ENCODE data around the gene ZSWIM8. TPM values are rescaled to one million over a fixed set of nuclear protein-coding genes. Genes with fewer than 3 reads are reported as not detected.

Gene ZSWIM8
- total and polyA plus RNA-seq, 2 experiments from 2014 or later: 20.5 to 30.4 TPM

DNA sequence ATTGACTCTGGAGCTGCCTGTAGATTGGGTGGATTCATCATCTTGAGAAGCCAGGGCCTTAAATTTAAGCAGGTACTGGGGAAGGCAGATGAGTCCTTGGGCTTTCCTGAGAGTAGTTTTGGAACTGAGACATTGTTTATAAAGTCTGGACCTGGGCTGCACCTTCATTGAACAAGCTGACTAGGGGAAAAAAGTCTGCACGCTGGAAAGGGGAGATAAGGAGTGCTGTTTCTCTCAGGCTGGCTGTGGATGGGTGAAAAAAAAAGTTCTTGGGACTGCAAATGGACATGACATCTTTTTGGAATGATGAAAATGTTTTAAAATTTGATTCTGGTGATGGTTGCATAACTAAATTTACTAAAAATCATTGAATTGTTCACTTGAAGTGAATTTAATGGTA, 29.2 kb upstream of the ZSWIM8 start:
- H3K4me1 ChIP-seq (ENCODE audit: insufficient read depth): no peaks in the 10 kb centered on the region
- Mint-ChIP-seq H3K9me3 (no peaks in the 10 kb centered on the region), H3K27ac (no peak overlapping the region), H3K36me3 (ENCODE audit: low read depth) (peaks cover 22% of the 10 kb centered on the region), H3K4me3 (no peak overlapping the region), H3K27me3 (ENCODE audit: insufficient read depth, low read depth, poor library complexity) (peaks cover 3% of the 10 kb centered on the region), H3K4me1 (no peaks in the 10 kb centered on the region)
- H3K4me3 ChIP-seq: no peak overlapping the region
- no peak overlapping the region for H3K27ac ChIP-seq (ENCODE audit: low read depth)
- no peak for ATAC-seq
- no peaks in the 10 kb centered on the region for H3K27me3 ChIP-seq (ENCODE audit: insufficient read depth)
- H4K20me1 ChIP-seq (replicated peaks; ENCODE audit: insufficient read depth): 0 out of 2 replicates have a peak, but pooled peaks cover 9% of the 10 kb centered on the region
- H3K36me3 ChIP-seq (ENCODE audit: insufficient read depth): peaks cover 29% of the 10 kb centered on the region; the same call in 1 of the 2 replicates
- H3K9me2 ChIP-seq (ENCODE audit: insufficient read depth): no peaks in the 10 kb centered on the region
- no peak for TF ChIP-seq ETS1 (IDR thresholded peaks at IDR 0.05)
- no peak for TF ChIP-seq ZNF331 (CRISPR knock-in tag; IDR thresholded peaks at IDR 0.05; ENCODE audit: low read depth)
- no peak for TF ChIP-seq CREB1 (CRISPR knock-in tag; IDR thresholded peaks at IDR 0.05; ENCODE audit: low read depth)
- TF ChIP-seq ZNF114 (CRISPR knock-in tag; IDR thresholded peaks at IDR 0.05): no peak
- TF ChIP-seq JUNB (IDR thresholded peaks at IDR 0.05; ENCODE audit: unreplicated experiment): no peak
- TF ChIP-seq POLR2AphosphoS5 (IDR thresholded peaks at IDR 0.05; ENCODE audit: low read depth): no peak
- no peak for TF ChIP-seq EZH2 (IDR thresholded peaks at IDR 0.05; ENCODE audit: low read depth, unreplicated experiment)
- TF ChIP-seq, protein P1, sequence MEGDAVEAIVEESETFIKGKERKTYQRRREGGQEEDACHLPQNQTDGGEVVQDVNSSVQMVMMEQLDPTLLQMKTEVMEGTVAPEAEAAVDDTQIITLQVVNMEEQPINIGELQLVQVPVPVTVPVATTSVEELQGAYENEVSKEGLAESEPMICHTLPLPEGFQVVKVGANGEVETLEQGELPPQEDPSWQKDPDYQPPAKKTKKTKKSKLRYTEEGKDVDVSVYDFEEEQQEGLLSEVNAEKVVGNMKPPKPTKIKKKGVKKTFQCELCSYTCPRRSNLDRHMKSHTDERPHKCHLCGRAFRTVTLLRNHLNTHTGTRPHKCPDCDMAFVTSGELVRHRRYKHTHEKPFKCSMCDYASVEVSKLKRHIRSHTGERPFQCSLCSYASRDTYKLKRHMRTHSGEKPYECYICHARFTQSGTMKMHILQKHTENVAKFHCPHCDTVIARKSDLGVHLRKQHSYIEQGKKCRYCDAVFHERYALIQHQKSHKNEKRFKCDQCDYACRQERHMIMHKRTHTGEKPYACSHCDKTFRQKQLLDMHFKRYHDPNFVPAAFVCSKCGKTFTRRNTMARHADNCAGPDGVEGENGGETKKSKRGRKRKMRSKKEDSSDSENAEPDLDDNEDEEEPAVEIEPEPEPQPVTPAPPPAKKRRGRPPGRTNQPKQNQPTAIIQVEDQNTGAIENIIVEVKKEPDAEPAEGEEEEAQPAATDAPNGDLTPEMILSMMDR (conservative IDR thresholded peaks at IDR 0.05; ENCODE audit: low read depth in 2 of 2): no peak
- no peak for TF ChIP-seq REST (IDR thresholded peaks at IDR 0.05; ENCODE audit: unreplicated experiment)
- TF ChIP-seq STAT1 (IDR thresholded peaks at IDR 0.05; ENCODE audit: unreplicated experiment): no peak
- TF ChIP-seq EZH2phosphoT487 (IDR thresholded peaks at IDR 0.05; ENCODE audit: unreplicated experiment): no peak
- no peak for TF ChIP-seq ZNF462 (CRISPR knock-in tag; IDR thresholded peaks at IDR 0.05)
- TF ChIP-seq NANOG (IDR thresholded peaks at IDR 0.05; ENCODE audit: borderline replicate concordance): no peak
- no peaks in the 10 kb centered on the region for H3F3A ChIP-seq (replicated peaks; ENCODE audit: low read depth)
- H3K4me2 ChIP-seq: no peak overlapping the region
- no peak overlapping the region for H2AFZ ChIP-seq
- no peaks in the 10 kb centered on the region for H3K79me2 ChIP-seq (replicated peaks; ENCODE audit: insufficient read depth)
- no peak for DNase-seq (ENCODE audit: low spot score)

Data from GM23338 (cell line).